ENCODE measurements around the gene ARHGAP31.
"Not testable (repeated sequence)": the region's sequence is repeated elsewhere in the genome, so short reads cannot be mapped to it uniquely, and the experiment has no call there.

The ARHGAP31 gene

GRCh38 chr3:119346076-119346496 lies 51.9 kb downstream of the ARHGAP31 start:
- no peak overlapping the region for H3K27ac ChIP-seq
- DNase-seq (ENCODE audit: low read depth, low spot score) = no peak

- DNase-seq (ENCODE audit: low read depth, low spot score) = no peak
- H3K27ac ChIP-seq = no peak overlapping the region
These were observed 52.9 kb downstream of the ARHGAP31 start for GRCh38 chr3:119347036-119347435.

GRCh38 chr3:119349354-119350041 lies 55.3 kb downstream of the ARHGAP31 start:
- no peak overlapping the region for H3K27ac ChIP-seq
- no peak for DNase-seq (ENCODE audit: low read depth, low spot score)

GRCh38 chr3:119350114-119350513 lies 55.9 kb downstream of the ARHGAP31 start:
- H3K27ac ChIP-seq = no peak overlapping the region

DNA sequence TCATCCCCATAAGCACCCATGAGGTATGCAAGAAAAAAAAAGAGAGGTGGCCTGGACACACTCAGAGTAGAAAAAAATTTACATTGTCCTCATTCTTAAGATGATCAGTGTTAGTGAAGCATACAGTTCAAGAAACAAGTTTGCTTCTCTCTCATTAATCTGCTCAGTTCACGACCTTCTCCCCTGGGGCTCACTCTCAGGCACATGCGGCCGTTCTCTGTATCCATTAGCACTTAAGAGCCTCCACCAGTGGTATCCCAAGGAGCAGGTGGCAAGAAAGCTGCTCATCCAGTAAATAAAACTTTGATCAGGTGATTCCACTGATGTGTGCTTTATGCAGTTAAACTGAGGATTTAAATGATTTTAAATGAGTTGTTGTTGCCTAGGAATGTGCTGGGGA lies 57.4 kb downstream of the ARHGAP31 start:
- DNase-seq (ENCODE audit: low read depth, low spot score) = no peak
- no peak overlapping the region for H3K27ac ChIP-seq

More at GRCh38 chr3:119350114-119350513, 55.9 kb downstream of the ARHGAP31 start:
- no peak for DNase-seq (ENCODE audit: low read depth, low spot score)

DNA sequence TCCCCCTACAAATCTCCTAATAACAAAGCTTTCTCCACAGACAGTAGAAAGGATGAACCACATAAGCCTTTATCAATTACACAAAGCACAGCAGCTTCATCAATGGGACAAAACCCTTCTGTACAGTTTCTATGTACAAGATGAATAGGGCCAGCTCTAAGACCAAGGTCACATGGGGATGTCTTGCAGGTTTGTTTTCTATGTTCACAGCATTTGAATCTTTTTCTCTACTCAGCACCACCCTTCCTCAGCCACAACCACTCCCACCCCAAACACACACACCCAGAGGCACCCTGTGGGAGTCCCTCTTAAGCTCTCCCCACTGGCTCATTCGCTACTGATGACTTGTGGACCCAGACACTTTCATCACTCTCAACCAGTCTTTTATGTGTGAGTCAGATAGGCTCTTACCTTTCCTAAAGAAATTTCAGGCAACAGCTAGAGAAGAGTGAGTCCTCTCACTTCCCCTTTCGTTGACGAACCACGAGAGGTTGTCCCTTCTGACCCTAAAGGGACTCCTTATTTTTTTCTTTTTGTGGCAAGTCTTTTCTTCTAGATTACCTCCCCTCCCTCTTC lies 57.9 kb downstream of the ARHGAP31 start:
- no peak overlapping the region for H3K27ac ChIP-seq
- DNase-seq (ENCODE audit: low read depth, low spot score) = peak; percentile 12

DNA sequence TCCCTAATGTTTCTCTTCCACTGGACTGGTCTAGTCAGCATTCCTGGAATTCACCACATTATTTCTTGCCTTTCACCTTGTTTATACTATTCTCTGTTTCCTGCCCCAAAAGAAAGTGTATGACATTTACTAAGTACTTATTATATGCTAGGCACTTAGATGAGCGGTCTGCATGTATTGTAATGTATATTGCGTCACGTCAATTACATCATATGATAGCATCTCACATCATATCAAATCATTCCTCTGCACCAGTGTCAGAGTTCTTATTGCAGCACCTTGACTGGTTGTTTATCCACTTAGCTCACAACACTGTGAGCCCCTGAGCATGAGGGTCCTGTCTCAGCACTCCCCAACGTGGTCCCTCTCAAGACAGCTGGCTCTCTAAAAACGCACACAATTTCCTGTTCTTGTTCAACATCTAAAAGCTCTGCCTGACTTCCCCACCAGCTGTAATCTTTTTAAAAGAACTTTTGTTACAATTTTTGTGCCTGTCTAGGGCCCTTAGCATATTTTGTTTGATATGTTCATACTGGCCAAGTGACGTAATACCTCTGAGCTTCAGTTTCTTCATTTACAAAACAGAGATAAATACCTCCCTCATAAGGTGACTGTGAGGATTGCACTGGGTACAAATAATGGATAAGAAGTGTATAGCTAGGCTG lies 58.8 kb downstream of the ARHGAP31 start:
- DNase-seq (ENCODE audit: low read depth, low spot score) = no peak
- no peak overlapping the region for H3K27ac ChIP-seq

GRCh38 chr3:119355608-119356007 lies 61.4 kb downstream of the ARHGAP31 start:
- DNase-seq (ENCODE audit: low read depth, low spot score); H3K27ac ChIP-seq: not testable (repeated sequence)

DNA sequence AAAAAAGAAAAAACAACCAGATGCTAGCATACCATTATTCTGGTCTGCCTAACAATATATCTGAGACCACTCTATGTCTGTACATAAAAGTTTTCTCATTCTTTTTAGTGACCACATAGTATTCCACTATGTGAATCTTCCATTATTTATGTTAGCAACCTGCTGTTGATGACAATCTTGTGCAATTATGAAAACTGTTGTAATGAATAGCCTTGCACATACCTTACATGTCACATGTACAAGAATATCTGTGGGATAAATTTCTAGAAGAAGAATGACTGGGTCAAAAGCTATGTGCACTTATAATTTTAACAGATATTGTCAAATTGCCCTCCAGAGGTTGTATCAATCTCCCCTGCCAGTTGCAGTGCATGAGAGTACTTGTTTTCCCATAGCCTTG lies 62.5 kb downstream of the ARHGAP31 start:
- no peak for DNase-seq (ENCODE audit: low read depth, low spot score)
- no peak overlapping the region for H3K27ac ChIP-seq

- no peak overlapping the region for H3K27ac ChIP-seq
- no peak for DNase-seq (ENCODE audit: low read depth, low spot score)
These were observed 63.0 kb downstream of the ARHGAP31 start for GRCh38 chr3:119357190-119357589.

- DNase-seq (ENCODE audit: low read depth, low spot score) = no peak
- no peak overlapping the region for H3K27ac ChIP-seq
These were observed 65.5 kb downstream of the ARHGAP31 start for GRCh38 chr3:119359476-119360326.

DNA sequence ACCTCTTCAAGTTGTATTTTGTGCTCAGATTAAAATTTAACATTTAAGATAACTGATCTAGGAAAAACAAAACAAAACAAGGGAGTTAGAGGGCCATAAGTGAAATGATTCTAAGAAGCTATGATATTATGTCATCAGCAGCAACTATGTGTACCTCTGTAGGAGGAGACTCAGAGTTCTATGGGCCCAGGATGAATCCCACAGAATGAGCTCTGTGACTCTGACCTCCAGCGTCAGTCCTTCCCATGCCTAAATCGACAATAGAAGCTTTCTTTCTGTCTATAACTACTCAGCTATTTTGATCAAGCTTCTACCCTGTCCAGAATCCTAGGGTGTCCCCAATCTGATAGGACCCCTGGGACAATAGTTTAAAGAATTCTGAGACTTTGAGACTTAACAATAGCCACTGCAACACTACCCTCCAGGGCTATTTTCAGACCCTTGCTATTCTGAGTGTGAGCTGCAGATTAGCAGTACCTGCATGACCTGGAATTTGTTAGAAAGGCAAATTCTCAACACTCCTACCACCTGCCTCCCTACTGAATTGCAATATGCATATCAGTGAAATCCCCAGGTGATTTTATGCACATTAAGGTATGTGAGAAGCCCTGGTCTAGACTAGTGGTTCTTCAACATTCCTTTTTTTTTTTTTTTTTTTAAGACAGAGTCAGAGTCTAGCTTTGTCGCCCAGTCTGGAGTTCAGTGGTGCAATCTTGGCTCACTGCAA lies 66.7 kb downstream of the ARHGAP31 start:
- no peak for DNase-seq (ENCODE audit: low read depth, low spot score)
- H3K27ac ChIP-seq = no peak overlapping the region

GRCh38 chr3:119362010-119362409 lies 67.8 kb downstream of the ARHGAP31 start:
- DNase-seq (ENCODE audit: low read depth, low spot score) = no peak
- H3K27ac ChIP-seq = no peak overlapping the region

DNA sequence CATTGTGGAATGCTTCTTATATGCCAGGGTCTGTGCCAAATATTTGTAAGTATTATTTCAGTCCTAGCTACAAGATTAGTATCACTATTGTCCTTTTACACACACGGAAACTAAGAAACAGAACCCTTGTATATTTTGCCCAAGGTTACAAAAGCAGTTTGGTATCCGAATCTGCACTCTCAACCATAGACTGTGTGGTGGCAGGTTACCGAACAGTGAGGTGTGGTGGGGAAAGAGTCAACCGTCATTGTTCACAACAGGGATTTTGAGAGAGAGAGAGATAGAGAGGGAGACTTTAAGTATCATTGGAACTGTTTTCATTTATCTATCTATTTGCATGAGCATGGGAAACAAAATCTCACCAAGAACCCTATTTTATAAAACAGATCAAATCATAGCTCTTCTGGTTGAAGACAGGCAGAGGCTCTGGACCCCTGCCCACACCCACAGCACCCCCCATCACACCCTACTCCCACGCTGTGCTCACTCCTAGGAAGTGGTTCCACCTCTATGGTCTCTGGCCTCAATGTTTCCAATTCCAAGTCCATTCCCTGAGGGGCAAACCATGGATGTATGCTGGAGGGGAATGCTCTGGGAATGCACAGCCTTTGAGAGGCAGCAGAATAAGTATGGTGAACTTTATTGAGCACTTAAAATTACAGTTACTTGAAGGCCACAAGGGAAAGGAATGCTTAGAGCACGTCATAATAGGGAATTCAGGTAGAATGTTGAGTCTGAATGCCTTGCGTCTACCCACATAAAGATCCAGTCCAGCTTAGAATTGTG lies 69.0 kb downstream of the ARHGAP31 start:
- no peak for DNase-seq (ENCODE audit: low read depth, low spot score)
- no peak overlapping the region for H3K27ac ChIP-seq

- no peak for DNase-seq (ENCODE audit: low read depth, low spot score)
- no peak overlapping the region for H3K27ac ChIP-seq
These were observed 70.2 kb downstream of the ARHGAP31 start for GRCh38 chr3:119364401-119364800.

DNA sequence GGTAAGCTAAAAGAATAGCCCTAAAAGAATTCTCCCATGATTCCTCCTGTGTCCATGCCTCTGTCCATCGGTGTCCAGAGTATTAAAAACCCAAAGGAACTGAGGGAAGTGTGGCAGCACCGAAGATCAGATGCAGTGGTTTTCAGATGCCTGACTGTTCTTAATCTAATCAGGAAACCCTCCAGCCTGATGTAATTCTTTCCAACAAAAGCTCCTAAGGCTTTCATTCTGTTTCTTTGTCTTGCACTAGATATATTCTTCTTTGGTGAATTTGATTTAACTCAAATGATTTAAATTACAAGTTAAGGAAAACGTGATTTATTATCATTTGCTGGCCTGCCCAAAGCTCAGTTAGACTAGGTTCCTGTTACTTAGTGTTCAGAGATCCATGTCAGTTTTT lies 71.2 kb downstream of the ARHGAP31 start:
- DNase-seq (ENCODE audit: low read depth, low spot score) = no peak
- H3K27ac ChIP-seq = no peak overlapping the region

DNA sequence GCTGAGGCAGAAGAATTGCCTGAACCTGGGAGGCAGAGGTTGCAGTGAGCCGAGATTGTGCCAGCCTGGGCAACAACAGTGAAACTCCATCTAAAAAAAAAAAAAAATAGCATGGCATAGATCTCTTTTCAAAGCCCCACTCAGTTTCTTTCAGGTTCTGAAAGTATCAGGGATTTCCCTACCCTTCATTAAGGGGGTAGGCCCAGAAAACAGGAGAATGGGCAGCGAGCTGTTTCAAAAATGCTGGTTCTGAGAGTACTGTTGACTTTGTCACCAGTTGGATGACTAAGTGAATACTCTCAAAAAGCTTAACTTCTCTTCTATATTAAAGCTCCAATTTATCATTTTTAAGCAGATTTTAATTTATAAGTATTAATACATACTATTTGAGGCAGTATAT lies 72.8 kb downstream of the ARHGAP31 start:
- no peak for DNase-seq (ENCODE audit: low read depth, low spot score)

DNA sequence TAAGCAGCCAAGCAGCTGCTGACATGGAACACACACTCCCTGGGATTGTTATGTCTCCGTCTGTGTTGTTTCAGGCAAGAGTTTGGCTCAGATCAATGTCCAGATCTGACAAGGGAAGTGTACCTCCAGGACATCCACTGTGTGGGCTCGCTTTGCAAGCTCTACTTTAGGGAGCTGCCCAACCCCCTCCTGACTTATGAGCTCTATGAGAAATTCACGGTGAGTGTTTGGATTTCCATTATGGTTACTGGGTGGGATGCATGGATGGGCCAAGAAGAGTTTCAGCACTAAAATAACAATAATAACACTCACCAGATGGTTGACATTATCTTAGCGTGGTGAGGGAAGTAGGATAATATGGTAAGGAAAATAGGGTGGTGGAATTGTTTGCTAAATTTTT lies 74.1 kb downstream of the ARHGAP31 start:
- DNase-seq (ENCODE audit: low read depth, low spot score) = no peak

More for the DNA sequence above, 72.8 kb downstream of the ARHGAP31 start:
- H3K27ac ChIP-seq = no peak overlapping the region

DNA sequence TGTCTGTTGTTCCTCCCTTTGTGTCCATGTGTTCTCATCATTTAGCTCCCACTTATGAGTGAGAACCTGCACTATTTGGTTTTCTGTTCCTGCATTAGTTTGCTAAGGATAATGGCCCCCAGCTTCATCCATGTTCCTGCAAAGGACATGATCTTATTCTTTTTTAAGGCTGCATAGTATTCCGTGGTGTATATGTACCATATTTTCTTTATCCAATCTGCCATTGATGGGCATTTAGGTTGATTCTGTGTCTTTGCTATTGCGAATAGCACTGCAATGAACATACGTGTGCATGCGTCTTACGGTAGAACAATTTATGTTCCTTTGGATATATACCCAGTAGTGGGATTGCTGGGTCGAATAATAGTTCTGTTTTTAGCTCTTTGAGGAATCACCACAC lies 77.6 kb downstream of the ARHGAP31 start:
- not testable (repeated sequence) for DNase-seq (ENCODE audit: low read depth, low spot score); H3K27ac ChIP-seq

More for the DNA sequence above, 74.1 kb downstream of the ARHGAP31 start:
- no peak overlapping the region for H3K27ac ChIP-seq

All from epithelial cell of prostate (primary cell).